ENCODE results near the gene TCTN1. TPM values are rescaled to one million over a fixed set of nuclear protein-coding genes. Genes with fewer than 3 reads are reported as not detected.
"Not testable (repeated sequence)": the region's sequence is repeated elsewhere in the genome, so short reads cannot be mapped to it uniquely, and the experiment has no call there.

TCTN1 gene
- total RNA-seq: 1 to 10 TPM; 3.5 to 4.4 (median 3.6) TPM

DNA sequence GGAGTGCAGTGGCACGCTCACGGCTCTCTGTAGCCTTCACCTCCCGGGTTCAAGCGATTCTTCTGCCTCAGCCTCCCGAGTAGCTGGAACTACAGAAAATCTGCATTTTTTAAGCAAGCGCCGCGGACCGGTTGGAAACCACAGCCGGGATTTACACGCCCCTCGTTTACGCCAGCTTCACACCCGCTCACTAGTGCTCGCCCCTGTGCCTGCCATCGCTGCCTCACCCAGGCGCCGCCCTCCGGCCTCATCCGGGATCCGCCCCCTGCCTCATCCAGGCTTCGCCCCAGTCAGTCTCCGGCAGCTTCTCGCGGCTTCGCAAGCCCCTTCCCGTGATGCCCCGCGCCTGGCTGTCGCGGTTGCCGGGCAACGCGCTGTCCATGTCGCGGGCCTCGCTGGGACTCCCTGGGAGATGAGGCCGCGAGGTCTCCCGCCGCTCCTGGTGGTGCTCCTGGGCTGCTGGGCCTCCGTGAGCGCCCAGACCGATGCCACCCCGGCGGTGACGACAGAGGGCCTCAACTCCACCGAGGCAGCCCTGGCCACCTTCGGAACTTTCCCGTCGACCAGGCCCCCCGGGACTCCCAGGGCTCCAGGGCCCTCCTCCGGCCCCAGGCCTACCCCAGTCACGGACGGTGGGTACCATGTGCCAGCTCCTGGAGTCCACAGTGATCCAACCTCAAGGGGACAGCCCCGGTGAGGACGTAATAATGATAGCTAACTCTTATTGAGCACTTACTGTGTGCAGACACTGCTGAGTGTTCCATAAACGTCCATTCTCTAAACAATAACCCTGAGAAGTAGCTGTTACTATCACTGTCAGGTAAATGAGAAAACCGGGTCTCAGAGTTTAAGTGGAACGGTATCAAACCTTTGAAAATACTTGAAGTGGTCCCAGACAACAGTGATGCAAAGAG is at the start of gene TCTN1:
TSS of gene TCTN1 (plus strand) at position 359 of the 914 bp plus-strand sequence. CDS start at position 413, 54 bp downstream.
- Mint-ChIP-seq H3K4me3 (peak within 1 kb of the TSS; percentile 85), H3K4me1 (ENCODE audit: low read depth) (peaks cover 9% of the 10 kb centered on the region), H3K36me3 (ENCODE audit: insufficient read depth) (no peaks in the 10 kb centered on the region), H3K9me3 (no peaks in the 10 kb centered on the region), H3K27me3 (ENCODE audit: low read depth) (no peaks in the 10 kb centered on the region)
- ATAC-seq: peak; percentile 100
- DNase-seq: peak; percentile 94

DNA sequence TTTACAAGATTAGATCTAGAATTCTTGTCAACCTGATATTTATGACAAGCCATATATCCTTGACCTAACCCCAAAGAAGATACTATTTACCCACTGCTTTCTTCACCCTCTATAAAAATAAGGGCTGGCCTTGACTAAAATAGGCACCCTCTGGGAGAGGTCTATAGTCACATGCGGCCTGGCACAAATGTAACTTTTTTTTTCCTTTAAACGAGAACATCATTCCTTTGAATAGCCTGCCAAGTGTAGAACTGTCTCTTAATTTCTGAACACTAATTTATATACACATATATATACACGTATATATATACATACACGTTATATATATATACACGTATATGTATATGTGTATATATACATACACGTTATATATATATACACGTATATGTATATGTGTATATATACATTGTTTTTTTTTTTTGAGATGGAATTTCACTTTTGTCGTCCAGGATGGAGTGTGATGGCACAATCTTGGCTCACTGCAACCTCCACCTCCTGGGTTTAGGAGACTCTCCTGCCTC is 49.4 kb upstream of the TCTN1 start:
- ATAC-seq (no peak), DNase-seq (no peak)
- no peaks in the 10 kb centered on the region for H3K27me3 Mint-ChIP-seq (ENCODE audit: low read depth)
- peaks cover 5% of the 10 kb centered on the region for H3K9me3 Mint-ChIP-seq
- peaks cover 74% of the 10 kb centered on the region for H3K4me1 Mint-ChIP-seq (ENCODE audit: low read depth)
- H3K4me3 Mint-ChIP-seq: no peak overlapping the region
- H3K36me3 Mint-ChIP-seq (ENCODE audit: insufficient read depth): peaks cover 11% of the 10 kb centered on the region

GRCh38 chr12:110565894-110566871 is 47.7 kb upstream of the TCTN1 start:
- Mint-ChIP-seq H3K4me1 (ENCODE audit: low read depth) (peaks cover 65% of the 10 kb centered on the region), H3K9me3 (peaks cover 9% of the 10 kb centered on the region), H3K27me3 (ENCODE audit: low read depth) (no peaks in the 10 kb centered on the region), H3K36me3 (ENCODE audit: insufficient read depth) (peaks cover 14% of the 10 kb centered on the region), H3K4me3 (no peak overlapping the region)
- DNase-seq (no peak), ATAC-seq (no peak)

- Mint-ChIP-seq H3K4me1 (ENCODE audit: low read depth) (peaks cover 57% of the 10 kb centered on the region), H3K27me3 (ENCODE audit: low read depth) (no peaks in the 10 kb centered on the region), H3K9me3 (peaks cover 9% of the 10 kb centered on the region), H3K36me3 (ENCODE audit: insufficient read depth) (peaks cover 14% of the 10 kb centered on the region), H3K4me3 (no peak overlapping the region)
- no peak for ATAC-seq
- no peak for DNase-seq
Measured at GRCh38 chr12:110566993-110567392, 46.9 kb upstream of the TCTN1 start.

- ATAC-seq: no peak
- DNase-seq: no peak
- peaks cover 9% of the 10 kb centered on the region for H3K9me3 Mint-ChIP-seq
- peaks cover 56% of the 10 kb centered on the region for H3K4me1 Mint-ChIP-seq (ENCODE audit: low read depth)
- H3K27me3 Mint-ChIP-seq (ENCODE audit: low read depth): no peaks in the 10 kb centered on the region
- H3K36me3 Mint-ChIP-seq (ENCODE audit: insufficient read depth): peaks cover 18% of the 10 kb centered on the region
- H3K4me3 Mint-ChIP-seq: no peak overlapping the region
Measured at GRCh38 chr12:110568752-110569151, 45.2 kb upstream of the TCTN1 start.

GRCh38 chr12:110569838-110570237 is 44.1 kb upstream of the TCTN1 start:
- H3K36me3 Mint-ChIP-seq (ENCODE audit: insufficient read depth): peaks cover 18% of the 10 kb centered on the region
- peaks cover 55% of the 10 kb centered on the region for H3K4me1 Mint-ChIP-seq (ENCODE audit: low read depth)
- not testable (repeated sequence) for H3K27me3 Mint-ChIP-seq (ENCODE audit: low read depth); H3K4me3 Mint-ChIP-seq; DNase-seq; H3K9me3 Mint-ChIP-seq; ATAC-seq

DNA sequence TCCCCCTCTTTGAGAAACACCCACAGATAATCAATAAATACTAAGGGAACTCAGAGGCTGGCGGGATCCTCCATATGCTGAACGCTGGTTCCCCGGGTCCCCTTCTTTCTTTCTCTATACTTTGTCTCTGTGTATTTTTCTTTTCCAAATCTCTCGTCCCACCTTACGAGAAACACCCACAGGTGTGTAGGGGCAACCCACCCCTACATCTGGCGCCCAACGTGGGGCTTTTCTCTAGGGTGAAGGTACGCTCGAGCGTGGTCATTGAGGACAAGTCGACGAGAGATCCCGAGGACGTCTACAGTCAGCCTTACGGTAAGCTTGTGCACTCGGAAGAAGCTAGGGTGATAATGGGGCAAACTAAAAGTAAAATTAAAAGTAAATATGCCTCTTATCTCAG is 43.1 kb upstream of the TCTN1 start:
- H3K36me3 Mint-ChIP-seq (ENCODE audit: insufficient read depth): peaks cover 18% of the 10 kb centered on the region
- not testable (repeated sequence) for DNase-seq; H3K4me3 Mint-ChIP-seq; H3K9me3 Mint-ChIP-seq; H3K27me3 Mint-ChIP-seq (ENCODE audit: low read depth); ATAC-seq
- H3K4me1 Mint-ChIP-seq (ENCODE audit: low read depth): peaks cover 54% of the 10 kb centered on the region

DNA sequence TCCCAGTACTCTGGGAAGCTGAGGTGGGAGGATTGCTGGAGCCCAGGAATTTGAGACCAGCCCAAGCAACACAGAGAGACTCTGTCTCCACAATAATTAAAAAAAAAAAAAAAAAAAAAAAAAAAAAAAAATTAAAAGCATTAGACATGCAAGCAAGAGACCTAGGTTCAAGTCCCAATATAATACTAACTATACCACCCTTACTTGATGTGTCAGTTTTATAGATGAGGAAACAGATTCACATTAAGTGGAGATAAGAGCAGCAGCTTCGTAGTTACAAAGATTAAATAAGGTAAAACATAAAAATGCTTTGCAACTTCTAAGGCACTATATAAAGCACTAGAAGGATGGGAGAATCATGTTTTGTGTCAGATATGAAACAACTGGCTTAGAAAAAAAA is 39.9 kb upstream of the TCTN1 start:
- ATAC-seq (no peak), DNase-seq (no peak)
- peaks cover 7% of the 10 kb centered on the region for H3K9me3 Mint-ChIP-seq
- H3K4me1 Mint-ChIP-seq (ENCODE audit: low read depth): peaks cover 55% of the 10 kb centered on the region
- H3K27me3 Mint-ChIP-seq (ENCODE audit: low read depth): no peaks in the 10 kb centered on the region
- peaks cover 16% of the 10 kb centered on the region for H3K36me3 Mint-ChIP-seq (ENCODE audit: insufficient read depth)
- no peak overlapping the region for H3K4me3 Mint-ChIP-seq

GRCh38 chr12:110574717-110575230 is 39.2 kb upstream of the TCTN1 start:
- H3K9me3 Mint-ChIP-seq; DNase-seq; ATAC-seq; H3K4me3 Mint-ChIP-seq; H3K27me3 Mint-ChIP-seq (ENCODE audit: low read depth): not testable (repeated sequence)
- Mint-ChIP-seq H3K36me3 (ENCODE audit: insufficient read depth) (peaks cover 12% of the 10 kb centered on the region), H3K4me1 (ENCODE audit: low read depth) (peaks cover 61% of the 10 kb centered on the region)

- peaks cover 66% of the 10 kb centered on the region for H3K4me1 Mint-ChIP-seq (ENCODE audit: low read depth)
- peaks cover 3% of the 10 kb centered on the region for H3K9me3 Mint-ChIP-seq
- H3K36me3 Mint-ChIP-seq (ENCODE audit: insufficient read depth): peaks cover 11% of the 10 kb centered on the region
- H3K4me3 Mint-ChIP-seq: no peak overlapping the region
- ATAC-seq: no peak
- H3K27me3 Mint-ChIP-seq (ENCODE audit: low read depth): no peaks in the 10 kb centered on the region
- DNase-seq: no peak
Measured at GRCh38 chr12:110575326-110575725, 38.6 kb upstream of the TCTN1 start.

DNA sequence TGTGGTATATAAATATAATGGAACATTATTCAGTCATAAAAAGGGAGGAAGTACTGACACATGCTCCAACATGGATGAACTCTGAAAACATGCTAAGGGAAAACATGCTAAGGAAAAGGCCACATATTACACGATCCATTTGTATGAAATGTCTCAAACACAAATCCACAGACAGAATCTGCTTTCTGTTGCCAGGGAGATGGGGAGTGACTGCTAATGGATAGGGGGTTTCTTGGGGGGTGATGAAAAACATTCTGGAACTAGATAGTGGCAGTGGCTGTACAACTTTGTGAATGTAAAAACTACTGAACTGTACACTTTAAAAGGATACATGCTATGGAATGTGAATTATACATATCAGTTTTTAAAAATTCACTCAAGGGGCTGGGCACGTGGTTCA is 37.4 kb upstream of the TCTN1 start:
- Mint-ChIP-seq H3K27me3 (ENCODE audit: low read depth) (no peaks in the 10 kb centered on the region), H3K4me3 (peak overlapping the region; percentile 42), H3K9me3 (peaks cover 3% of the 10 kb centered on the region), H3K4me1 (ENCODE audit: low read depth) (peaks cover 78% of the 10 kb centered on the region), H3K36me3 (ENCODE audit: insufficient read depth) (peaks cover 14% of the 10 kb centered on the region)
- ATAC-seq: no peak
- no peak for DNase-seq

- Mint-ChIP-seq H3K4me3 (peak overlapping the region; percentile 92), H3K36me3 (ENCODE audit: insufficient read depth) (peaks cover 16% of the 10 kb centered on the region), H3K9me3 (peaks cover 3% of the 10 kb centered on the region), H3K4me1 (ENCODE audit: low read depth) (peaks cover 75% of the 10 kb centered on the region), H3K27me3 (ENCODE audit: low read depth) (no peaks in the 10 kb centered on the region)
- ATAC-seq: peak; percentile 56 to 59
- peak; percentile 13 for DNase-seq
Measured at GRCh38 chr12:110577864-110578693, 35.9 kb upstream of the TCTN1 start.
